HG02610 (cell line): ENCODE measurements around the gene FCER1G.
"Not testable (repeated sequence)": the region's sequence is repeated elsewhere in the genome, so short reads cannot be mapped to it uniquely, and the experiment has no call there.

Experiments
- ATAC-seq: cut with Tn5 transposase; IDR thresholded peaks from one replicate; pipeline ENCODE4 v1.9.1; 2021; ENCODE audit warnings: mild to moderate bottlenecking, moderate library complexity; ENCODE audit not compliant: unreplicated experiment

FCER1G gene

GRCh38 chr1:161227196-161227871, 12.2 kb downstream of the FCER1G start:
- no peak for ATAC-seq

DNA sequence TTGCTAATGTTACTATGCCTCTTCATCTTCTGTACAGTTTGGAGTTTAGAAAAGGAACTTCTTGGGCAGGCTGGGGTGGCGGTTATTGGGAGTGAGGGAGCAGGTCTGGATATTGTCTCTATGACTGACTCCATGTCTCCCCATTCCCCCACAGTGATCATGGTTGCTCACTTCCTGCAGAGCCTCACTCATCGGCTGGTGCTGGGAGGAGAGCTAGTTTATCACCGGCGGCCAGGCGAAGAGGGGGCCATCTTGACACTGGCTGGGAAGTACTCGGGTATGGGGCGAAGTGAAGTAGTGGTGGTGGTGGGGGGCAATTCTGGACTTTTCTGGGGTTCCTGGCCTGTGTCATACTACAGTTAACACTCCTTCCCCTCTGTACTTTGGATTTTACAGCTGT, 12.9 kb downstream of the FCER1G start:
- ATAC-seq = no peak

- no peak for ATAC-seq
Measured at GRCh38 chr1:161229896-161230295, 14.8 kb downstream of the FCER1G start.

GRCh38 chr1:161230762-161231161, 15.7 kb downstream of the FCER1G start:
- ATAC-seq = no peak

DNA sequence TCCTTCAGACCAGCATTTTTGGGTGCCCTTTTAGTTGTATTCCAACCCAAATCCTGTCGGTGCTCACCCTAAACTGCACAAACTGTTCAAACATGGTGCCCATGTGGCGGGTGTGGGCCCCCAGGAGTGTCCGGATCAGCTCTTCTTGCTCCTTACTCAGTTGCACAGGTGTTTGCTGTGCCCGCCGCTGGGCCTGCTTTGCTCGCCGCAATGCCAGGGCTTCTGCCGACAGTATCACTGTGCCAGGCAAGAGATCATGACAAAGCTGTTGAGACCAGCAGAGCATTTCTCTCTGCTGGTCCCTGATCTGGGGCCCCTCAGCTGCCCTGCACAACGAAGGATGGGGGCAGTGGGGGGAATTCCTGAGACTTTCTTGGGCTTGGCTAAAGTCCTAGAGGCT, 18.0 kb downstream of the FCER1G start:
- ATAC-seq = no peak

DNA sequence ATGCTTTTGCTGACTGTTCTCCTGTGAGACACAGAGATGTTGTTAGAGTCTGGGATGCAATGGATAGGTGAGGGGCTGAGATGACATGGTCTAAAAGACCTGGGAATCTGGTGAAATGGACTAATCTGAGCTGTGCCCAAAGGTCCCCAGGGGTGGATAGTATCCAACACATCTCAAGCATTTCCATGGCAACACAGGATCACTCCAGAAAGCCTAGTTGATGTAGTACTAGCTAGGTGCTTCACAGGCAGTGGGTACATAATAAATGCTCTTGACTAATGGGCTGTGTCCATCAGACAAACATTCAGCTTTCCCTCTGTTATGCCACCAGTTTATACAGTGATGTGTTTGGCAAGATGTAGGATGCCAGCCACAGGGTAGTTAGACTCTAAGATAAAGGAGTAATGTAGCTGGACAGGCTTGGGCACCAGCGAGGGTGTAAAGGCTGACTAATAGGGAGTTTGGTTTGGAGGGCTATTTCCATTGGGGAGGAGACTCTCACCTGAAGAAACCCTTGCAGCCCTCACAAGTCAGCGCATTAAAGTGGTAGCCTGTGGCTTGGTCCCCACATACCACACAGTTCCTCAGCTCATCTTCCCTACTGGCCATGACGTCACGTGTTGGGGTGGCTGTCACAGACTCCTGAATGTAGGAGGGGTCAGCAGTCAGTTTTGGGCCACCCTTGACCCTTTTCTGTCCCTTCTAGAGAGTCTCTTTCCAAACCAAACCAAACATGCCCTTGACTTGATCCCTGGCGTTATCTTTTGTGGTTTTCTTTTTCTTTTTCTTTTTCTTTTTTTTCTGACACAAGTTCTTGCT, 21.1 kb downstream of the FCER1G start:
- ATAC-seq = no peak

- ATAC-seq = no peak
Measured at GRCh38 chr1:161238039-161238473, 23.0 kb downstream of the FCER1G start, which contains the start of gene NR1I3. Gene NR1I3 (minus strand): TSS chr1:161238203. CDS start chr1:161236565, 1,638 bp downstream.

GRCh38 chr1:161241682-161242081, 26.6 kb downstream of the FCER1G start:
- no peak for ATAC-seq

- ATAC-seq = no peak
Measured at GRCh38 chr1:161242313-161242712, 27.2 kb downstream of the FCER1G start.

DNA sequence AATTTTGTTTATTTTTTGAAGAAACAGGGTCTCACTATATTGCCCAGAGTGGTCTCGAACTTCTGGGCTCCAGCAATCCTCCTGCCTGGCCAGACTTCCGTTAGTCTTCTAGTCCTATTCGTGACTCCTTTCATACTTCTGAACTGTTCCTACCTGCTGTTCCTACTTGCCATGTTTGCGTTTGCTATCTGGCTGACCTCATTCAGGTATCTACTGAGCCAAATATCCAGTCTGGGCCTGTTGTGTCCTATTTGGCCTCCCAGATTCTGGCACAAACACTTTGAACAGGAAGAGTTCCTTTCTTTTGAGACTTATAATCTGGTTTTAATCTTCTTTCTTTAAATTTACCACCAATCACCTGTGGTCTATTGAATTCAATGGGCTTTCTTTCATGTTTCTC, 29.8 kb downstream of the FCER1G start:
- ATAC-seq = no peak

DNA sequence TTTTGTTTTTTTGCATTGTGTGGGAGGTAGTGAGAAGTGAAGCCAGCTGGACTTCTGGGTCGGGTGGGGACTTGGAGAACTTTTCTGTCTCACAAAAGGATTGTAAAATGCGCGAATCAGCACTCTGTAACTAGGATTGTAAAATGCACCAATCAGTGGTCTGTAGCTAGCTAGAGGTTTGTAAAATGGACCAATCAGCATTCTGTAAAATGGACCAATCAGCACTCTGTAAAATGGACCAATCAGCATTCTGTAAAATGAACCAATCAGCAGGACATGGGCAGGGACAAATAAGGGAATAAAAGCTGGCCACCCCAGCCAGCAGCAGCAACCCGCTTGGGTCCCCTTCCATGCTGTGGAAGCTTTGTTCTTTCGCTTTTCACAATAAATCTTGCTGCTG, 35.0 kb downstream of the FCER1G start:
- not testable (repeated sequence) for ATAC-seq

DNA sequence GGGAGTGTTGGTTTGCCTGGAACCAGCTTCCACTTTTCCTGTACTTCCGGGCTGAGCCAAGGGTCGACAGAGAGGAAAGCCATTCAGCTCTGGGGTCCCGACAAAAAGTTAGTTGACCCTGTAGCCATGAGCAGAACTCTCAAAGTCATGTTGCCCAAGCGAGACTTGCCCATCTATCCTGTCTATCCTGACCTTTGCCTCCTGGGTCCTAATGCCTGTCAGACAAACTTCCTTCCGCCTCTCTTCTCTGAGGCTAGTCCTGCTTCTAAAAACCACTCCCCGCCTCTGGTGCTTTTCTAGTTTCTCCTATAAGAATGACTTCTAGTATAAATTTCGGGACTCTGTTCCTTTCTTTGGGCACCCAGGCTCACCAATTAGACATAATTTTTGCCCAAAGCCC, 35.7 kb downstream of the FCER1G start:
- no peak for ATAC-seq

- no peak for ATAC-seq
Measured at GRCh38 chr1:161251579-161251978, 36.5 kb downstream of the FCER1G start.

GRCh38 chr1:161255302-161255701, 40.2 kb downstream of the FCER1G start:
- not testable (repeated sequence) for ATAC-seq

DNA sequence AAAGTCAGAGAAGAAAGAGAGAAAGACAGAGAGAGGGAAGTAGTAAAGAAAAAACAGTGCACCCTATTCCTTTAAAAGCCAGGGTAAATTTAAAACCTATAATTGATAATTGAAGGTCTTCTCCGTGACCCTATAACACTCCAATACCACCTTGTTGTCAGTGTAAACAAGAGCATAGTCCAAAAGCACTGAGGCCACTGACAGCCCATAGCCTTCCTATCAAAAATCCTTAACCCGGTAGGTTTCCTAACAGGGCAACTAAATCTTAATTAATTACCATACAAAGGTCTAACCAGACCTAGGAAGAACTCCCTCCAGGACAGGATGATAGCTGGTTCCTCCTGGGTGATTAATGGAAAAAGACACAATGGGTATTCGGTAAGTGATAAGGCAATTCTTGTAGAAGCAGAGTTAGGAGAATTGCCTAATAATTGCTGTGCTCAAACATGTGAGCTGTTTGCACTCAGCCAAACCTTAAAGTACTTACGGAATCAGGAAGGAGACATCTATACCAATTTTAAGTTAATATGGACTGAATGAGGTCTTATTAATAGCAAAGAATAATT, 40.9 kb downstream of the FCER1G start:
- not testable (repeated sequence) for ATAC-seq

DNA sequence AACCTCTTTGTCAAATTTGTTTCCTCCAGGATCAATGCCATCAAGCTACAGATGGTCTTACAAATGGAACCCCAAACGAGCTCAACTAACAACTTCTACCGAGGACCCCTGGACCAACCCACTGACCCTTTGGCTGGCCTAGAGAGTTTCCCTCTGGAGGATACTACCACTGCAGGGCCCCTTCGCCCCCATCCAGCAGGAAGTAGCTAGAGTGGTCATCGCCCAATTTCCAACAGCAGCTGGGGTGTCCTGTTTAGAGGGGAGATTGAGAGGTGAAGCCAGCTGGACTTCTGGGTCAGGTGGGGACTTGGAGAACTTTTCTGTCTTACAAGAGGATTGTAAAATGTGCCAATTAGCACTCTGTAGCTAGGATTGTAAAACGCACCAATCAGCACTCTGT, 42.0 kb downstream of the FCER1G start:
- not testable (repeated sequence) for ATAC-seq

GRCh38 chr1:161258439-161259344, 43.6 kb downstream of the FCER1G start, which contains the start of gene PCP4L1:
Gene PCP4L1 (plus strand): TSS chr1:161258745. CDS start chr1:161258975, 230 bp downstream.
- ATAC-seq = peak; percentile 50

DNA sequence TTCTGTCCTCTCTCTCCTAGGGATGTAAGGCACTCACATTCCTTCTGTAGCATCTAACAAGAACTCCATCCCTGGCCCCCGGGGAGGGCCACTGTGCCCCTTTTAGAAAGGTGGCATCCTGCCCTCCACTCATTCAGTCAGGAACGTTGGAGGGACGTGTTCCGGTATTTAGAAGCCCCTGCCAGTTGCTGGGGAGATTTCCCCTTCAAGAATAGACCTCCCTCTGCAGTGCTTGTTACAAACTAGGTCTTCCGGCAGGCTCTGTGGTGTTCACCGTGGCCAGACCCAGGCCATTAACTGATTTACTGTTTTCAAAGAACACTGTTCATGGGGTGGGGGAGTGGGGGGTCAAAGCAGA, 44.2 kb downstream of the FCER1G start:
- no peak for ATAC-seq

DNA sequence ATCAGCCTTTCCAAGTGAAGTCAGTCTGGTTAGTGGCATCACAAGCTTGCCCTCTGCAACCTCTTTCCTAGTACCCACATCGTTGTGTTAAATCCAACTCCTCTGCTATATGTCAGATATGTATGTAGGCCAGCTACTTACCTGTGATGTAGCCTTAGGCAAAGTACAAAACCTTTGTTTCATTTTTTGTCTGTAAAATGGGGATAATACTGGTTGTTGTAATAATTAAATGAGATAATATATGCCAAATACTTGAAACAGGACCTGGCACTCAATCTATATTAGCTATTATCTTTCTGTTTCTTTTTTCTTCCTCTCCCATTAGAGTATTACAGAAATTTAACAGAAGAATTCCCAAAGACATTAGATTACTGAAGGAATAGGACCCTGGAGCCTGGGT, 44.7 kb downstream of the FCER1G start:
- ATAC-seq = no peak

DNA sequence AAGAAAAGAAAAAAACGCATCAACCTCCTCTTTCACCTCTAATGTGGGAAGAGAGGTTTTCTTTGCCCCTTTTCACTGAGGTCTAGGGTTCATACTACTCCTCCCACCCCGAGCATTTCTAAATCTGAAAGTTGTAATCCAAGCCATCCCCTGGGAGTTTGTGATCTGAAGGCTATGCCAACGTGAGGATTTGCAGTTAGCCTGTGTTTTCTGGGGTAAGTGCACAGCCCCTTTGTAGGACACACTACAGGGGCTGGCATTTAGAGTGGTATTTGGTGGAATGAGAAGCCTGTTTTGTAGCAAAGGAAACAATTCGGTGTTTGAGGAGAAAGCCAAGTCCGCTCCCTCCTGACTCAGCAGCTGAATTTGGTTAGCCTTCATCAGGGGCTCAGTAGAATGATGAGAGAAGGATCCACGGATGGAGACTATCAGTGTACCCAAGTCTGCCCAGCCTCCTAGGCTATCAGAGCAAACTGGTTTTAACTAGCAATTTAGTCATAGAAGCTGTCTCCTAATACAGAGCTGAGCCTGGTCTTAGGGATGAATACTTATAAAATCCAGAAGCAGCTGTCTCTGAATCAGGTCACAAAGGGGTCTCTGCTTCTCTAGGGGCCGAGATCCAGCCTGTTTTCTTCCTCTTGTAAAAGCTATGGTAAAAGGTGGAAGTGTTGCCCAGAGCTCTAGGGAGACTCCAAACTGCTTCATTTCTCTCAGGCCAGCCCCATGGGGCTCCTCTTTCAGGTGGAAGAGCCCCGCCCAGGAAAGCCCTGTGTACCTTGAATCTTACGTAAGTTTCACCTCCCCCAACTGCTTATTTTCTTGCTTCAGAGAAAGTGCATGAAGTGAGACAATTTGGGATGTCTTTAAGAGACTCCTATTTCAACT, 45.5 kb downstream of the FCER1G start:
- ATAC-seq = no peak
